ENCODE results near the gene KLF5. TPM values are rescaled to one million over a fixed set of nuclear protein-coding genes. Genes with fewer than 3 reads are reported as not detected.

KLF5 gene
- total RNA-seq, 4 donors from 2014 or later = 233 to 372 (median 276) TPM

GRCh38 chr13:73088332-73088935 is 29.6 kb downstream of the KLF5 start:
- H3K36me3 ChIP-seq = no peaks in the 10 kb centered on the region
- H3K9me3 ChIP-seq = no peaks in the 10 kb centered on the region
- H3K4me3 ChIP-seq = no peak overlapping the region
- no peak overlapping the region for H3K27ac ChIP-seq
- H3K27me3 ChIP-seq = no peaks in the 10 kb centered on the region
- WGBS = 91% methylated on average over 4 of the region's 4 CpGs
- no peaks in the 10 kb centered on the region for H3K4me1 ChIP-seq
- DNase-seq (ENCODE audit: low spot score in 2 of 2) = no peak
- no peak for TF ChIP-seq POLR2A (IDR thresholded peaks at IDR 0.05)

GRCh38 chr13:73089213-73089612 is 30.4 kb downstream of the KLF5 start:
- no peaks in the 10 kb centered on the region for H3K36me3 ChIP-seq
- TF ChIP-seq POLR2AphosphoS5 (IDR thresholded peaks at IDR 0.05) (no peak), CTCF (IDR thresholded peaks at IDR 0.05) (no peak), EP300 (IDR thresholded peaks at IDR 0.05) (no peak), POLR2A (IDR thresholded peaks at IDR 0.05) (no peak)
- H3K27me3 ChIP-seq = no peaks in the 10 kb centered on the region
- WGBS = 90% methylated on average over 4 of the region's 4 CpGs
- DNase-seq (ENCODE audit: low spot score in 2 of 2) = no peak
- H3K4me3 ChIP-seq = no peak overlapping the region
- no peak overlapping the region for H3K27ac ChIP-seq
- H3K9me3 ChIP-seq = no peaks in the 10 kb centered on the region
- H3K4me1 ChIP-seq = no peaks in the 10 kb centered on the region

- 53% methylated on average over 6 of the region's 8 CpGs for WGBS
- no peak for DNase-seq (ENCODE audit: low spot score in 2 of 2)
- TF ChIP-seq EP300 (IDR thresholded peaks at IDR 0.05) = no peak
- TF ChIP-seq POLR2AphosphoS5 (IDR thresholded peaks at IDR 0.05) = no peak
- no peak for TF ChIP-seq POLR2A (IDR thresholded peaks at IDR 0.05)
- no peak for TF ChIP-seq CTCF (IDR thresholded peaks at IDR 0.05)
- H3K9me3 ChIP-seq = no peaks in the 10 kb centered on the region
- H3K4me1 ChIP-seq = no peaks in the 10 kb centered on the region
- H3K27me3 ChIP-seq = no peaks in the 10 kb centered on the region
- H3K27ac ChIP-seq = no peak overlapping the region
- H3K4me3 ChIP-seq = no peak overlapping the region
- H3K36me3 ChIP-seq = no peaks in the 10 kb centered on the region
Measured at GRCh38 chr13:73090116-73090822, 31.5 kb downstream of the KLF5 start.

- no peak overlapping the region for H3K27ac ChIP-seq
- DNase-seq (ENCODE audit: low spot score in 2 of 2) = no peak
- 68% methylated on average over 1 of the region's 1 CpG for WGBS
- H3K27me3 ChIP-seq = no peaks in the 10 kb centered on the region
- no peaks in the 10 kb centered on the region for H3K4me1 ChIP-seq
- TF ChIP-seq EP300 (IDR thresholded peaks at IDR 0.05) (no peak), POLR2AphosphoS5 (IDR thresholded peaks at IDR 0.05) (no peak), POLR2A (IDR thresholded peaks at IDR 0.05) (no peak), CTCF (IDR thresholded peaks at IDR 0.05) (no peak)
- H3K9me3 ChIP-seq = no peaks in the 10 kb centered on the region
- no peaks in the 10 kb centered on the region for H3K36me3 ChIP-seq
- H3K4me3 ChIP-seq = no peak overlapping the region
Measured at GRCh38 chr13:73090823-73091187, 32.0 kb downstream of the KLF5 start.

- no peak for DNase-seq (ENCODE audit: low spot score in 2 of 2)
- H3K4me3 ChIP-seq = no peak overlapping the region
- no peak for TF ChIP-seq CTCF (IDR thresholded peaks at IDR 0.05)
- no peak for TF ChIP-seq POLR2A (IDR thresholded peaks at IDR 0.05)
- no peak for TF ChIP-seq POLR2AphosphoS5 (IDR thresholded peaks at IDR 0.05)
- TF ChIP-seq EP300 (IDR thresholded peaks at IDR 0.05) = no peak
- H3K9me3 ChIP-seq = no peaks in the 10 kb centered on the region
- H3K4me1 ChIP-seq = no peaks in the 10 kb centered on the region
- no peaks in the 10 kb centered on the region for H3K36me3 ChIP-seq
- no peaks in the 10 kb centered on the region for H3K27me3 ChIP-seq
- H3K27ac ChIP-seq = no peak overlapping the region
Measured at GRCh38 chr13:73092829-73093228, 34.0 kb downstream of the KLF5 start.

Measured in suprapubic skin (tissue), 4 donors.